K562 (cell line): ENCODE results near the gene ANO3. TPM values are rescaled to one million over a fixed set of nuclear protein-coding genes. Genes with fewer than 3 reads are reported as not detected.
A peak's percentile ranks its signal among the peaks of the same experiment; 100 is the strongest.

Source experiments
- RAD21 ChIP-seq, 2 experiments: fragments of 250-450 bp in 1 of 2; fragments of 450-650 bp in 1 of 2; sonication (Bioruptor Pico) in 1 of 2; formaldehyde crosslinking in 1 of 2; IDR thresholded peaks in 1 of 2; conservative IDR thresholded peaks in 1 of 2; 2 replicates each; pipeline versions ENCODE4 v1.4.0 to v1.8.0; 2020 to 2022; ENCODE audit warnings: mild to moderate bottlenecking in 2 of 2, moderate library complexity in 1 of 2
- ZFX ChIP-seq: sonication (generic); formaldehyde crosslinking; IDR thresholded peaks from 2 replicates; pipeline ENCODE4 v1.8.0; 2022; ENCODE audit warnings: mild to moderate bottlenecking, missing genetic modification reagents, moderate library complexity
- polyA plus RNA-seq, 8 experiments: library from polyadenylated mRNA; depleted of rRNA in 4 of 8; stranded (reverse) in 5 of 8; unstranded in 3 of 8; fragments of >200 nt; fragmentation: Nextera tagmentation in 2 of 8; fragmentation: Illumina TruSeq in 1 of 8; extraction: Ambion mirVana in 2 of 8; extraction: Trizol in 1 of 8; gene quantifications; 2 replicates each; pipeline versions ENCODE4 v1.2.1 to v1.2.3, GENCODE V29; 2011 to 2014; ENCODE audit warnings: inconsistent platforms in 1 of 8, missing spikeins in 1 of 8
- total RNA-seq, 7 experiments: library from RNA; depleted of rRNA in 6 of 7; stranded (reverse); fragments of >200 nt in 6 of 7; fragmentation: Illumina TruSeq in 2 of 7; extraction: Trizol in 2 of 7; gene quantifications; 2 replicates each; pipeline versions ENCODE4 v1.2.1 to v1.2.3, GENCODE V29; 2011 to 2021; ENCODE audit warnings: low replicate concordance in 1 of 7
- TF ChIP-seq, protein P1 (sequence below), 3 experiments: IDR thresholded peaks in 2 of 3; conservative IDR thresholded peaks in 1 of 3; 2 replicates each; pipeline ENCODE4 v1.5.1; 2011 to 2012; ENCODE audit warnings: low read length in 3 of 3, mild to moderate bottlenecking in 3 of 3, control low read depth in 2 of 3, improper control_type of control experiment in 1 of 3, inconsistent platforms in 1 of 3, low read depth in 1 of 3, mixed read lengths in 1 of 3, moderate library complexity in 1 of 3; ENCODE audit not compliant: insufficient read depth in 2 of 3
- TF ChIP-seq, protein P2 (sequence below): sonication (generic); formaldehyde crosslinking; IDR thresholded peaks from 2 replicates; pipeline ENCODE4 v1.8.0; 2022; ENCODE audit warnings: missing genetic modification reagents, mild to moderate bottlenecking, borderline replicate concordance
- TF ChIP-seq, protein P3 (sequence below): fragments of 250-450 bp; sonication (Bioruptor Pico); IDR thresholded peaks from 2 replicates; pipeline ENCODE4 v1.8.0; 2022; ENCODE audit warnings: inconsistent platforms, mild to moderate bottlenecking, moderate library complexity, borderline replicate concordance

ANO3 gene
- total and polyA plus RNA-seq, 9 of the 15 experiments (the other 6 are each of a cell fraction or from before 2014, with no cell fraction given): 0.01 to 0.13 (median 0.04) TPM; not detected in 1

DNA sequence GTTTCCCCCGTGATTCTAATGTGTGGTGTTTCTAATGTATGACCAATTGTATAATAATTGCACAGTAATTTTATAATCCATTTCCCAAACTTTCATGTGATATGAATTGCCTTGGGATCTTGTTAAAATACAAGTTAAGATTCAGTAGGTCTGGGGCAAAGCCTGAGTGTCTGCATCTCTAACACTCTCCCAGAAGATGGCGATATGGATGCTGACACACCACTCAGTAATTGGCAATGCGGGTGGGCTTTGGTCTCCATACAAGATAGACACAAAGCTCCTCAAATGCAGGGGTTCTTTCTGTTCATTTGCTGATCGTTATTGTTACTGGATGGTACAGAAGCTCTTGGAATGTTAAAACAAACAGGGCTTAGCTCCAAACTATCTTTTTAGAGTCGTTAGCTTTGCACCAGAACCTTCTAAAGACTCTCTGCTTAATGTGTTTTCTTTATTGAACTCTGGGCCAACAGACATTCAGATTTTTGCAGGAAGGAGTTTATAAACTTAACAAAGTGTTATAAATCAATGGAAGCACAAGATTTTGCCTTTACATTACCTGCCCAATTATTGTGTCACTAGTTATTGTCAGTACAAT lies 45.4 kb upstream of the ANO3 start (continued):
- TF ChIP-seq, protein P1, sequence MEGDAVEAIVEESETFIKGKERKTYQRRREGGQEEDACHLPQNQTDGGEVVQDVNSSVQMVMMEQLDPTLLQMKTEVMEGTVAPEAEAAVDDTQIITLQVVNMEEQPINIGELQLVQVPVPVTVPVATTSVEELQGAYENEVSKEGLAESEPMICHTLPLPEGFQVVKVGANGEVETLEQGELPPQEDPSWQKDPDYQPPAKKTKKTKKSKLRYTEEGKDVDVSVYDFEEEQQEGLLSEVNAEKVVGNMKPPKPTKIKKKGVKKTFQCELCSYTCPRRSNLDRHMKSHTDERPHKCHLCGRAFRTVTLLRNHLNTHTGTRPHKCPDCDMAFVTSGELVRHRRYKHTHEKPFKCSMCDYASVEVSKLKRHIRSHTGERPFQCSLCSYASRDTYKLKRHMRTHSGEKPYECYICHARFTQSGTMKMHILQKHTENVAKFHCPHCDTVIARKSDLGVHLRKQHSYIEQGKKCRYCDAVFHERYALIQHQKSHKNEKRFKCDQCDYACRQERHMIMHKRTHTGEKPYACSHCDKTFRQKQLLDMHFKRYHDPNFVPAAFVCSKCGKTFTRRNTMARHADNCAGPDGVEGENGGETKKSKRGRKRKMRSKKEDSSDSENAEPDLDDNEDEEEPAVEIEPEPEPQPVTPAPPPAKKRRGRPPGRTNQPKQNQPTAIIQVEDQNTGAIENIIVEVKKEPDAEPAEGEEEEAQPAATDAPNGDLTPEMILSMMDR (IDR thresholded peaks at IDR 0.05 in 2 of 3, conservative IDR thresholded peaks at IDR 0.05 in 1 of 3; ENCODE audit: insufficient read depth in 2 of 3, low read depth in 1 of 3, low read length in 3 of 3): peak; percentile 11 to 39 (median 17); a peak in 2 of 6 replicates
- TF ChIP-seq RAD21 (CRISPR knock-in tag; conservative IDR thresholded peaks at IDR 0.05 in 1 of 2, IDR thresholded peaks at IDR 0.05 in 1 of 2) (0 out of 4 replicates have a peak, but pooled peaks of 1 of the 2 experiments have one; percentile 5), ZFX (CRISPR knock-in tag) (no peak)
- TF ChIP-seq, protein P2, sequence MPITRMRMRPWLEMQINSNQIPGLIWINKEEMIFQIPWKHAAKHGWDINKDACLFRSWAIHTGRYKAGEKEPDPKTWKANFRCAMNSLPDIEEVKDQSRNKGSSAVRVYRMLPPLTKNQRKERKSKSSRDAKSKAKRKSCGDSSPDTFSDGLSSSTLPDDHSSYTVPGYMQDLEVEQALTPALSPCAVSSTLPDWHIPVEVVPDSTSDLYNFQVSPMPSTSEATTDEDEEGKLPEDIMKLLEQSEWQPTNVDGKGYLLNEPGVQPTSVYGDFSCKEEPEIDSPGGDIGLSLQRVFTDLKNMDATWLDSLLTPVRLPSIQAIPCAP: no peak
- TF ChIP-seq, protein P3, sequence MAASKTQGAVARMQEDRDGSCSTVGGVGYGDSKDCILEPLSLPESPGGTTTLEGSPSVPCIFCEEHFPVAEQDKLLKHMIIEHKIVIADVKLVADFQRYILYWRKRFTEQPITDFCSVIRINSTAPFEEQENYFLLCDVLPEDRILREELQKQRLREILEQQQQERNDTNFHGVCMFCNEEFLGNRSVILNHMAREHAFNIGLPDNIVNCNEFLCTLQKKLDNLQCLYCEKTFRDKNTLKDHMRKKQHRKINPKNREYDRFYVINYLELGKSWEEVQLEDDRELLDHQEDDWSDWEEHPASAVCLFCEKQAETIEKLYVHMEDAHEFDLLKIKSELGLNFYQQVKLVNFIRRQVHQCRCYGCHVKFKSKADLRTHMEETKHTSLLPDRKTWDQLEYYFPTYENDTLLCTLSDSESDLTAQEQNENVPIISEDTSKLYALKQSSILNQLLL (CRISPR knock-in tag): no peak
